HEK293 (cell line): ENCODE data around the gene SMAGP.

Experiments used
- ATF2 ChIP-seq: fragments of 450-650 bp; formaldehyde crosslinking; IDR thresholded peaks from 2 replicates; pipeline ENCODE4 v1.5.1; 2016; ENCODE audit warnings: missing biosample characterization, missing genetic modification characterization, low read depth
- BCL6B ChIP-seq: fragments of 450-650 bp; formaldehyde crosslinking; IDR thresholded peaks from 2 replicates; pipeline ENCODE4 v1.5.1; 2017; ENCODE audit warnings: missing biosample characterization, missing genetic modification characterization
- EGR2 ChIP-seq: fragments of 450-650 bp; formaldehyde crosslinking; IDR thresholded peaks from 2 replicates; pipeline ENCODE4 v1.5.1; 2016; ENCODE audit warnings: low read depth, missing biosample characterization, missing genetic modification characterization
- GLI2 ChIP-seq: fragments of 450-650 bp; formaldehyde crosslinking; IDR thresholded peaks from 2 replicates; pipeline ENCODE4; 2017; ENCODE audit warnings: missing biosample characterization, missing genetic modification characterization, low read depth, borderline replicate concordance
- OSR2 ChIP-seq: fragments of 450-650 bp; formaldehyde crosslinking; IDR thresholded peaks from 2 replicates; pipeline ENCODE4 v1.5.1; 2016; ENCODE audit warnings: missing biosample characterization, missing genetic modification characterization
- OVOL3 ChIP-seq: fragments of 450-650 bp; formaldehyde crosslinking; IDR thresholded peaks from 2 replicates; pipeline ENCODE4 v1.5.1; 2016; ENCODE audit warnings: missing biosample characterization, missing genetic modification characterization
- PRDM1 ChIP-seq: fragments of 450-650 bp; formaldehyde crosslinking; IDR thresholded peaks from 2 replicates; pipeline ENCODE4; 2016; ENCODE audit warnings: missing biosample characterization, missing genetic modification characterization
- SETDB1 ChIP-seq: IDR thresholded peaks from one replicate; pipeline ENCODE4 v1.6.1; 2017; ENCODE audit warnings: mild to moderate bottlenecking, low read length, moderate library complexity, mixed read lengths; ENCODE audit not compliant: insufficient read length
- ZBTB44 ChIP-seq: fragments of 450-650 bp; IDR thresholded peaks from 2 replicates; pipeline ENCODE4 v1.5.1; 2018; ENCODE audit warnings: missing biosample characterization, mild to moderate bottlenecking, missing genetic modification characterization
- ZBTB7A ChIP-seq: fragments of 450-650 bp; formaldehyde crosslinking; IDR thresholded peaks from 2 replicates; pipeline ENCODE4 v1.5.1; 2016; ENCODE audit warnings: low read depth, missing biosample characterization, missing genetic modification characterization
- ZFP69B ChIP-seq: fragments of 450-650 bp; formaldehyde crosslinking; IDR thresholded peaks from 2 replicates; pipeline ENCODE4 v1.5.1; 2016; ENCODE audit warnings: missing biosample characterization, missing genetic modification characterization
- ZNF274 ChIP-seq, 2 experiments: fragments of 200-500 bp in 1 of 2; fragments of 450-650 bp in 1 of 2; sonication (Bioruptor generic) in 1 of 2; formaldehyde crosslinking in 1 of 2; IDR thresholded peaks; 2 replicates each; pipeline versions ENCODE4 v1.5.1 to v1.6.1; 2014 to 2016; ENCODE audit warnings: borderline replicate concordance in 1 of 2, inconsistent platforms in 1 of 2, low read length in 1 of 2, missing biosample characterization in 1 of 2, missing genetic modification characterization in 1 of 2
- ZNF324 ChIP-seq: fragments of 450-650 bp; formaldehyde crosslinking; IDR thresholded peaks from 2 replicates; pipeline ENCODE4 v1.5.1; 2016; ENCODE audit warnings: missing biosample characterization, missing genetic modification characterization
- ZNF366 ChIP-seq: fragments of 450-650 bp; formaldehyde crosslinking; conservative IDR thresholded peaks from 2 replicates; pipeline ENCODE4 v1.5.1; 2016; ENCODE audit warnings: missing biosample characterization, missing genetic modification characterization
- ZNF37A ChIP-seq: fragments of 450-650 bp; IDR thresholded peaks from 2 replicates; pipeline ENCODE4 v1.5.1; 2018; ENCODE audit warnings: missing biosample characterization, missing genetic modification characterization
- ZNF394 ChIP-seq: fragments of 450-650 bp; formaldehyde crosslinking; IDR thresholded peaks from 2 replicates; pipeline ENCODE4 v1.5.1; 2016; ENCODE audit warnings: missing biosample characterization, missing genetic modification characterization, mild to moderate bottlenecking, moderate library complexity, borderline replicate concordance
- ZNF416 ChIP-seq: fragments of 450-650 bp; formaldehyde crosslinking; IDR thresholded peaks from 2 replicates; pipeline ENCODE4 v1.5.1; 2016; ENCODE audit warnings: missing biosample characterization, missing genetic modification characterization
- ZNF513 ChIP-seq: fragments of 450-650 bp; IDR thresholded peaks from 2 replicates; pipeline ENCODE4 v1.5.1; 2018; ENCODE audit warnings: missing biosample characterization, missing genetic modification characterization
- ZNF521 ChIP-seq: fragments of 450-650 bp; formaldehyde crosslinking; IDR thresholded peaks from 2 replicates; pipeline ENCODE4 v1.5.1; 2017; ENCODE audit warnings: missing biosample characterization, mild to moderate bottlenecking, missing genetic modification characterization
- ZNF624 ChIP-seq: fragments of 450-650 bp; formaldehyde crosslinking; IDR thresholded peaks from 2 replicates; pipeline ENCODE4 v1.5.1; 2017; ENCODE audit warnings: missing biosample characterization, missing genetic modification characterization
- ZNF629 ChIP-seq: fragments of 450-650 bp; formaldehyde crosslinking; IDR thresholded peaks from 2 replicates; pipeline ENCODE4 v1.5.1; 2017; ENCODE audit warnings: missing biosample characterization, missing genetic modification characterization
- ZNF639 ChIP-seq: fragments of 450-650 bp; formaldehyde crosslinking; IDR thresholded peaks from 2 replicates; pipeline ENCODE4 v1.5.1; 2016; ENCODE audit warnings: missing biosample characterization, missing genetic modification characterization
- ZNF654 ChIP-seq: fragments of 450-650 bp; formaldehyde crosslinking; IDR thresholded peaks from 2 replicates; pipeline ENCODE4 v1.5.1; 2016; ENCODE audit warnings: low read depth, missing biosample characterization, missing genetic modification characterization
- ZNF777 ChIP-seq: fragments of 450-650 bp; formaldehyde crosslinking; IDR thresholded peaks from 2 replicates; pipeline ENCODE4 v1.5.1; 2017; ENCODE audit warnings: missing biosample characterization, missing genetic modification characterization, borderline replicate concordance

SMAGP gene

GRCh38 chr12:51240971-51241370, 29.2 kb downstream of the SMAGP start (continued):
- no peak for TF ChIP-seq BCL6B (tag by site-specific recombination)
- no peak for TF ChIP-seq SETDB1
- TF ChIP-seq GLI2, result no peak
- TF ChIP-seq ZNF324 (tag by site-specific recombination), result no peak
- no peak for TF ChIP-seq ZNF624 (tag by site-specific recombination)
- no peak for TF ChIP-seq OSR2 (tag by site-specific recombination)
- TF ChIP-seq ZNF416 (tag by site-specific recombination), result no peak
- no peak for TF ChIP-seq ZNF639 (tag by site-specific recombination)
- TF ChIP-seq OVOL3 (tag by site-specific recombination), result no peak
- TF ChIP-seq ZNF629 (tag by site-specific recombination), result peak; percentile 58; the same call in 1 of the 2 replicates
- peak; percentile 67 for TF ChIP-seq ATF2
- no peak for TF ChIP-seq ZNF777 (tag by site-specific recombination)
- no peak; the same call in 1 of the 2 replicates for TF ChIP-seq ZNF366
- no peak for TF ChIP-seq ZBTB7A
- TF ChIP-seq ZBTB44 (tag by site-specific recombination), result no peak
- no peak for TF ChIP-seq ZNF274 (IDR thresholded peaks at IDR 0.05; ENCODE audit: low read length)
- TF ChIP-seq ZNF274 (tag by site-specific recombination; IDR thresholded peaks at IDR 0.05; ENCODE audit: borderline replicate concordance), result no peak
- no peak for TF ChIP-seq ZNF513 (tag by site-specific recombination)
- peak; percentile 71; the same call in 1 of the 2 replicates for TF ChIP-seq PRDM1
- TF ChIP-seq EGR2, result no peak
- no peak for TF ChIP-seq ZNF521 (tag by site-specific recombination)
- no peak for TF ChIP-seq ZNF654 (tag by site-specific recombination)
- no peak for TF ChIP-seq ZFP69B (tag by site-specific recombination)
- no peak for TF ChIP-seq ZNF394 (tag by site-specific recombination)
- TF ChIP-seq ZNF37A (tag by site-specific recombination), result no peak
